IPS-18a (cell line): ENCODE measurements around the gene GPR156.
"Not testable (repeated sequence)": the region's sequence is repeated elsewhere in the genome, so short reads cannot be mapped to it uniquely, and the experiment has no call there.

Source experiments
- H3K27ac ChIP-seq: one replicate; pipeline ENCODE4 v1.5.1; 2013; ENCODE audit warnings: low read length
- H3K27me3 ChIP-seq: one replicate; pipeline ENCODE4 v1.6.1; 2013; ENCODE audit warnings: mild to moderate bottlenecking, low read length; ENCODE audit not compliant: control insufficient read depth, insufficient read depth
- H3K36me3 ChIP-seq: one replicate; pipeline ENCODE4 v1.6.1; 2013; ENCODE audit warnings: low read depth, low read length; ENCODE audit not compliant: control insufficient read depth
- H3K4me1 ChIP-seq: one replicate; pipeline ENCODE4 v1.6.1; 2013; ENCODE audit warnings: low read depth, low read length; ENCODE audit not compliant: control insufficient read depth
- H3K4me3 ChIP-seq: one replicate; pipeline ENCODE4 v1.5.1; 2013; ENCODE audit warnings: low read length
- H3K9ac ChIP-seq: one replicate; pipeline ENCODE4 v1.6.1; 2013; ENCODE audit warnings: mild to moderate bottlenecking, low read length, moderate library complexity
- H3K9me3 ChIP-seq: one replicate; pipeline ENCODE4 v1.6.1; 2013; ENCODE audit warnings: low read depth, low read length; ENCODE audit not compliant: control insufficient read depth

The GPR156 gene

DNA sequence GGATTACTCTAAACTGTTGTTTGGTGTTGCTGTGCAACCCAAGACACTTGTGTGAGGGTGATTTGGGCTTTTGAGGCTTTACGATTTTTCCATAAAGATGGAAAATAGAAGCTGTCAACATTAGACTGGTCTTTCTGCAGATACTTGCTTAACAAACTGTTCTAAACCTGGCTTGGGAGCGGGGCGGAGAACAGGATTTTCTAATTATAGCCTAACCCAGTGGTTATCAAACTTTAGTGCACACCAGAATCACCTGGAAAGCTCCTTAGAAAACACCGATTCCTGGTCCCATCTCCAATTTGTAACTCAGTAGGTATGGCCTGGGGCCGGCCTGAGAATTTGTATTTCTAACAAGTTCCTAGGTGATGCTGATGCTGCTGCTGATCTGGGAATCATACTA is 19.0 kb downstream of the GPR156 start:
- Histone ChIP-seq H3K36me3 (no peaks in the 10 kb centered on the region), H3K9ac (no peak overlapping the region), H3K27ac (no peak overlapping the region), H3K4me1 (peaks cover 7% of the 10 kb centered on the region), H3K9me3 (no peaks in the 10 kb centered on the region), H3K27me3 (no peaks in the 10 kb centered on the region), H3K4me3 (no peak overlapping the region)

DNA sequence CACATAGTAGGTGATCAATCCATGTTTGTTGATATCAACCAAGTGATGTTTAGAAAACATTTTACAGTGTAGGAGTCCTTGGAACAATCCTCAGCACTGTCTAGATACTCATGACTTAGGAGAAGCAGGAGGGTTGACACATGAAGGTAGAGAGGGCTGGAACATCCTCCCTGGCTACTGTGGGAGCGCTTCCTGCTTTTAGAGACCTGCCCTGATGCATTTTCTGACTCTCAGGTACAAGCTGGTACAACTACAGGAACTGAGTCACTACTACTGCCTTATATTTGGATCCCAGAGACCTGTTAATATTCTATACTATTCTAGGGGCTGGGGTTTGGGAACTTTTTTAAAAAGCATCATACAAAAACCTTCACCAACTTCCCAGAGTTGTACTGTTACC is 20.1 kb downstream of the GPR156 start:
- Histone ChIP-seq H3K36me3 (no peaks in the 10 kb centered on the region), H3K27ac (no peak overlapping the region), H3K9ac (no peak overlapping the region), H3K4me3 (no peak overlapping the region), H3K4me1 (peaks cover 7% of the 10 kb centered on the region), H3K9me3 (no peaks in the 10 kb centered on the region), H3K27me3 (no peaks in the 10 kb centered on the region)

DNA sequence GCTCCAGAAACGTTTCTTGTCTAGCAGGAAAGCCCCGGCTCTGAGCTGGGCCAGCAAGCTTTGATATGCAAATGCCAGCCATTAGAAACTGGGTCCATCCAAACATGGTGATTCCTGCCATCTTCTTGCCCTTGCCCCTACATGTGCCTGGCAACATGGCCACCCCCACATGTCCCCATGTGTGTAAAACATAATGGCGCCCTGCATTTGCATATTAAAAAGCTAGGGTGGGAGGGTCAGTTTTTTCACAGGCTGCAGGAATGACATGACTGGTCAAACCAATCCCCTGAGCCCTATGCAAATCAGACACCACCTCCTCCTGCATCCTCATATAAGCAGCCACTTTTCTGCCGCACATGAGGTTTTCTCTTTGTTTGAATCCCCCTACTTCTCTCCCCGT is 21.2 kb downstream of the GPR156 start:
- no peaks in the 10 kb centered on the region for H3K9me3 ChIP-seq
- no peaks in the 10 kb centered on the region for H3K27me3 ChIP-seq
- H3K9ac ChIP-seq, result no peak overlapping the region

DNA sequence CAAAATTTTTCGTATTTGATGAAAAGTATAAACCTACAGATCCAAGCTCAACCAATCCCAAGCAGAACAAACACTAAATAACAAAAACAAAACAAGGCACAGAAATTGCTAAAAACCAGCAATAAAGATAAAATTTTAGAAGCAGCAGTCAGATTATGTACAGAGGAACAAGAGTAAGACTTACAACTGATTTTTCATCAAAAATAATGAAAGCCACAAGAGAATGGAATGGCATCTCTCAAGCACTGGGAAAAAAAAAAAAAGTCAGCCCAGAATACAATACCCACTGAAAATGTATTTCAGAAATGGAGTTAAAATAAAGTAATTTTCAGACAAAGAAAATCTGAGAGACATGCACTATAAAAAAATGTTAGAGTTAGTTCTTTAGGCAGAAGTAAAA is 27.0 kb downstream of the GPR156 start:
- Histone ChIP-seq H3K9me3 (no peaks in the 10 kb centered on the region), H3K27me3 (no peaks in the 10 kb centered on the region), H3K9ac (no peak overlapping the region), H3K36me3 (no peaks in the 10 kb centered on the region), H3K4me1 (no peaks in the 10 kb centered on the region), H3K4me3 (no peak overlapping the region), H3K27ac (no peak overlapping the region)

More for the DNA sequence above, 21.2 kb downstream of the GPR156 start:
- Histone ChIP-seq H3K27ac (no peak overlapping the region), H3K36me3 (no peaks in the 10 kb centered on the region), H3K4me3 (no peak overlapping the region), H3K4me1 (peaks cover 7% of the 10 kb centered on the region)

DNA sequence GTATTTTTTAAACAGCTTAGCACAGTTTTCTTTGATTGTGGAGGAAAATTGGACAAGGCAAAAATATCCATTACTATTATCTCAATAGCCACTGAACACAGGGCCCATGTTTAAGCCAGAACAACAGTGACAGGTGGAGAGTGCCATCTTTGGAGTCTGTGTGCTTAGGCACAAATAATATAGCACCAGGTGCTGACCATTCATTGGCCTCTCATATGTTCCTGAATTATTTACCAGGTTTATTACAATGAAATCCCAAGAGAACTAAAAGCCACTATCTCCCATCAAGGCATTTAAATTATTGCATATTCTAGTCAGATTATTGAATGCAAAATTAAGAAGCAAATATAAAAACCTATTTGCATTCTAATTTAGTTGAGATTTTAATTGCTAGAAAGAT is 39.6 kb downstream of the GPR156 start:
- no peak overlapping the region for H3K4me3 ChIP-seq

DNA sequence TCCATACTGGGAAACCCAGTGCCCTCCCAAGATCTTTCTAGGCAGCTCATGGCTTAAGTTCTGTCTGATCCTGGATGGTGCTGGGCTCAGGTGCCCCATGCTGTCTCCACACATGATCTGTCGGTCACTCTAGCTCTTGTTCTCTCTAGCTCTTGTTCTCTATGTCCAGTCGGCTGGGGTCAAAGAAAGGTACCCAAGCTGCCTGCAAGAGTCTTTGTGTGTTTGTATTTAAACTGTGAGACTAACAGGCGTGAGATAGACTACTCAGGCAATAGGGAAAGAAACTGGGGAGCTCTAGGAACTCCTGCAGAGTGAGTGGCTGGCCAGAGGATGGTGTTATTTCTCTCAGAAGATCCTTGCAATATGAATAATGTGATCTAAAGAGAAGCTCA is 40.2 kb downstream of the GPR156 start:
- peaks cover under 1% of the 10 kb centered on the region for H3K4me1 ChIP-seq
- H3K9ac ChIP-seq, result no peak overlapping the region
- no peaks in the 10 kb centered on the region for H3K36me3 ChIP-seq
- H3K4me3 ChIP-seq, result no peak overlapping the region
- no peaks in the 10 kb centered on the region for H3K27me3 ChIP-seq
- H3K9me3 ChIP-seq, result no peaks in the 10 kb centered on the region
- H3K27ac ChIP-seq, result no peak overlapping the region

More for the DNA sequence above, 39.6 kb downstream of the GPR156 start:
- Histone ChIP-seq H3K27me3 (no peaks in the 10 kb centered on the region), H3K4me1 (no peaks in the 10 kb centered on the region), H3K9ac (no peak overlapping the region), H3K27ac (no peak overlapping the region), H3K9me3 (no peaks in the 10 kb centered on the region), H3K36me3 (no peaks in the 10 kb centered on the region)

DNA sequence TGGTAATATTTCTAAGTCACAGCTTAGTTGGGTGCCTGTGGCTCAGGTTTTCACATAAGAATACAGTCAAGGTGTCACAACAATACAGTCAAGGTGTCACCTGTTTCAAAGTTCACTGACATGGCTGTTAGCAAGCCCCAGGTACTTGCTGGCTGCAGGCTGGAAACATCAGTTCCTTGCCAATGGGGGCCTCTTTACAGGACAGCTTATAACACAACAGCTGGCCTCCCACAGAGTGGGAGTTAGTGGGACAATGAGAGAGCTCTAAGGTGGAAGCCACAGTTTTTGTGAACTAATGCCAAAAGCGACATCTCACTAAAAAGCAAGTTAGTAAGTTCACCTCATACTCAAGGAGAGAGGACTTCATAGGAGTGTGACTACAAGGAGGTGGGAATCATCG is 45.4 kb downstream of the GPR156 start:
- peaks cover 4% of the 10 kb centered on the region for H3K4me1 ChIP-seq
- H3K27ac ChIP-seq, result no peak overlapping the region
- no peak overlapping the region for H3K9ac ChIP-seq
- no peaks in the 10 kb centered on the region for H3K27me3 ChIP-seq
- H3K36me3 ChIP-seq, result no peaks in the 10 kb centered on the region
- H3K4me3 ChIP-seq, result no peak overlapping the region
- H3K9me3 ChIP-seq, result no peaks in the 10 kb centered on the region

DNA sequence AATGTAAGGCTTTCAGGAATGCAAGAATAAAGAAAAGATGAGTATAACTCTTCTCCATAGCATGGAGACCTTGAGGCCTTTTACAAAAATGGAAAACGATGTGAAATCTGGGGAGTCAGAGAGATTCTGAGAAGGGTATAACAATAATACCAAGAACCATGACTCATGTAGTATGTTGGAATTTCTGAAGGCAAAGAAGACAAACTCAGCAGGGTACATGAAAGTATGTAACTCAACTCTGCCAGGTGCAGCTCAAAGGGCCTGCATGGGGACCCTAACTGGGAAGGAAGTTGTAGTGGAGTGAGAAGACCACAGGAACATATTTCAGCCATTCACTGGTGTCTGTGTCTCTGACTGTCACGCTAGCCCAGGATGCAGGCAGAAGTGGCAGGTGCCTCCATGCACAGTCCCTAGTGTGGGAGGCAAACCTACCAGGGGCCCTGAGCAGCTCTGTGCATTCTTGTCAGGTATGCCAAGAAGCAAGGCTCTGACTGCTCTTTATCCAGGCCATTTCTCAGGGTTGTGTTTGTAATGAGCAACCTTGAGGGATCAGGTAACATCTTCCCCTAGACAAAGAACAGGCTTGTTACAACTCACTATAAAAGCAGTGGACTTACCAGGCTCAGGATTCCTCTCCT is 57.2 kb downstream of the GPR156 start:
- Histone ChIP-seq H3K4me1 (no peaks in the 10 kb centered on the region), H3K36me3 (no peaks in the 10 kb centered on the region), H3K4me3 (no peak overlapping the region), H3K27ac (no peak overlapping the region), H3K27me3 (no peaks in the 10 kb centered on the region), H3K9me3 (no peaks in the 10 kb centered on the region), H3K9ac (no peak overlapping the region)

DNA sequence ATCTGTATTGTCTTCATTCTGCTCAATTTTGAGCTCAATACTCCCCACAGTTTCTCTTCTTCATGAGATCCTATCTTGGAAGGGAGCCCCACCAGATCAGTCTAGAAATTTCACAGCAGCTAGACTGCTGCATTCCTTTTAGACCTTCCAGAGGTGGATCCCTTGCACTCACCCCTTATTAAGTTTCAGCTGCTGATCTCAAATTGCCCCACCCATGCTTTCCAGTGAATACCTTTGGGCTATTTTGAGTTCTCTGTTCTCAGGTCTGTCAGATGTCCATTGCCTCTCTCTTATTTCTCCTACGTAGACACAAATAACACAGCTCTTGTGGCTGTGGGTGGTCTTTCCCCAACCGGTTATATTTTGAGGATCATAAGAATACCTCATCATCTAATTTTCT is 60.8 kb downstream of the GPR156 start:
- Histone ChIP-seq H3K36me3 (no peaks in the 10 kb centered on the region), H3K4me1 (no peaks in the 10 kb centered on the region), H3K9me3 (no peaks in the 10 kb centered on the region), H3K27ac (no peak overlapping the region), H3K9ac (no peak overlapping the region), H3K27me3 (no peaks in the 10 kb centered on the region), H3K4me3 (no peak overlapping the region)

DNA sequence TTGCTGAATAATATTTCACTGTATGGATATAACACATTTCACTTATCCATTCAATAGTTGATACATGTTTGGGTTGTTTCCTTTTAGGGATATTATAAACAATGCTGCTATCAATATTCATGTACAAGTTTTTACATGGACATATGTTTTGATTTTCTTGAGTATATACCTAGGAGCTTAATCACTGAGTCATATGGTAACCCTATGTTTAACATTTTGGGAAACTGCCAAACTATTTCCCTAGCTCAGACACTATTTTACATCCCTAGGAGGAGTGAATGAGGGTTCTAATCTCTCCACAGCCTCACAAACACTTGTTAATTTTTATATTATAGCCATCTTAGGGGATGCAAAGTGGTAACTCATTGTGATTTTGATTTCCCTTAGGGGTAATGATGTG is 66.0 kb downstream of the GPR156 start:
- Histone ChIP-seq H3K9me3 (no peaks in the 10 kb centered on the region), H3K4me3 (no peak overlapping the region), H3K4me1 (peaks cover 2% of the 10 kb centered on the region), H3K27ac (no peak overlapping the region), H3K9ac (no peak overlapping the region), H3K36me3 (no peaks in the 10 kb centered on the region), H3K27me3 (no peaks in the 10 kb centered on the region)

DNA sequence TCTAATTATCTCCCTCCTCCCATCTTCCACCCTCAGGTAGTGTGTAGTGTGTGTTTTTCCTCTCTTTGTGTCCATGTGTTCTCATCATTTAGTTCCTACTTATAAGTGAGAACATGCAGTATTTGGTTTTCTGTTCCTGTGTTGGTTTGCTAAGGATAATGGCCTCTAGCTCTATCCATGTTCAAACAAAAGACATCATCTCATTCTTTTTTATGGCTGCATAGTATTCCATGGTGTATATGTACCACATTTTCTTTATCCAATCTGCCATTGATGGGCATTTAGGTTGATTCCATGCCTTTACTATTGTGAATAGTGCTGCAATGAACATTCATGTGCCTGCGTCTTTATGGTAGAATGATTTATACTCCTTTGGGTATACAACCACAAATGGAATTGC is 68.4 kb downstream of the GPR156 start:
- H3K4me1 ChIP-seq, H3K27me3 ChIP-seq, H3K36me3 ChIP-seq, H3K9ac ChIP-seq, H3K9me3 ChIP-seq, H3K27ac ChIP-seq, H3K4me3 ChIP-seq: not testable (repeated sequence)

DNA sequence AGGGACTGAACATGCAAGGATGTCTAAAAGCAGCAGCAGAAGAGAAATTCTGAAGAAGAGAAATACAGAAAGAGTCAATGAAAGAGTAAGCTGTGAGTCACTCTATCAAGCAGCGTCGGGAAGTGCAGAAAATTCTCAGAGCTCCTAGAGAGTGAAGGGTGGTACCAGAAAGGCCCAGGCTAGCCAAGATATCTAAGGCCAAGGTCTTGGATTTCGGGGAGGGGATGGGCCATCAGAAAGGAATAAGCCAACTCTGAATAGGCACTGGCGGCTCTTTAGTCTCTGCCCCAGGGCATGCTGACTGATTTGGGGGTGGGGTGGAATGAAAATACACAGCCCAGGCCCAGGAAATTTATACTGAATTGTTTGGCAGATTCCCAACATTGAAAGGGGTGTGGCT is 70.8 kb downstream of the GPR156 start:
- no peaks in the 10 kb centered on the region for H3K36me3 ChIP-seq
- no peaks in the 10 kb centered on the region for H3K27me3 ChIP-seq
- no peak overlapping the region for H3K4me3 ChIP-seq
- H3K9me3 ChIP-seq, result no peaks in the 10 kb centered on the region
- no peak overlapping the region for H3K27ac ChIP-seq
- peaks cover 4% of the 10 kb centered on the region for H3K4me1 ChIP-seq
- H3K9ac ChIP-seq, result no peak overlapping the region
